GM12878 (cell line): Measurements from ENCODE around the gene OR5B2. TPM values are rescaled to one million over a fixed set of nuclear protein-coding genes. Genes with fewer than 3 reads are reported as not detected.

Experiments
- ATAC-seq: fragments of 200-7000 bp; cut with Tn5 transposase; 3 replicates; pipeline ENCODE4 v1.9.1; 2020; ENCODE audit warnings: mild to moderate bottlenecking, moderate library complexity
- BruUV-seq: library from RNA; stranded (reverse); fragments of 400-500 nt; replicated peaks from 2 replicates; lab custom pipeline; 2021; lab: Mats Ljungman, UMichigan
- CTCF ChIA-PET: fragments of 300-600 bp; sonication (Branson Sonifier 250); formaldehyde crosslinking; extraction: SDS; loops from one replicate; lab custom pipeline; 2021; ENCODE audit warnings: inconsistent platforms; lab: Yijun Ruan, JAX
- POLR2A ChIA-PET: fragments of 350-600 bp; formaldehyde crosslinking; extraction: SDS; loops from one replicate; lab custom pipeline; 2021; ENCODE audit warnings: inconsistent platforms; lab: Charles Lee
- RAD21 ChIA-PET: fragments of 300-600 bp; sonication (Branson Sonifier 250); formaldehyde crosslinking; loops from one replicate; lab custom pipeline; 2023; ENCODE audit warnings: antibody characterized with exemption; ENCODE audit not compliant: unreplicated experiment; lab: Charles Lee
- SMC1A ChIA-PET: fragments of 300-600 bp; sonication (Branson Sonifier 250); formaldehyde crosslinking; loops from one replicate; lab custom pipeline; 2023; ENCODE audit not compliant: unreplicated experiment, uncharacterized antibody; lab: Charles Lee
- DNase-seq: peaks from one replicate; pipeline ENCODE4 v3.0.0-alpha.2; 2011; ENCODE audit warnings: low read depth, low spot score
- FAIRE-seq: peaks from 3 replicates; lab custom pipeline; 2011; peaks lifted over from hg19 to GRCh38; lab: Jason Lieb, UNC
- H2AFZ ChIP-seq: 2 replicates; pipeline ENCODE4 v1.6.0; 2011; ENCODE audit warnings: low read depth, low read length, control low read depth; ENCODE audit not compliant: control insufficient read depth
- H3K27ac ChIP-seq: 2 replicates; pipeline ENCODE4 v1.5.1; 2011; ENCODE audit warnings: control low read depth; ENCODE audit not compliant: control insufficient read depth, insufficient read depth
- H3K27me3 ChIP-seq, 2 experiments: replicated peaks in 1 of 2; 2 replicates each; pipeline versions ENCODE4 v1.6.0 to v1.6.1; 2011; ENCODE audit warnings: low read length in 1 of 2; ENCODE audit not compliant: control insufficient read depth in 2 of 2, insufficient read depth in 2 of 2
- H3K36me3 ChIP-seq, 2 experiments: 2 replicates each; pipeline ENCODE4 v1.5.1; 2011; ENCODE audit warnings: low read length in 1 of 2; ENCODE audit not compliant: control insufficient read depth in 2 of 2, insufficient read depth in 2 of 2
- H3K4me1 ChIP-seq: 2 replicates; pipeline ENCODE4 v1.6.1; 2011; ENCODE audit warnings: mild to moderate bottlenecking, low read length, moderate library complexity, mixed read lengths; ENCODE audit not compliant: control insufficient read depth, insufficient read depth
- H3K4me2 ChIP-seq: 2 replicates; pipeline ENCODE4 v1.6.0; 2011; ENCODE audit warnings: control low read depth; ENCODE audit not compliant: control insufficient read depth, insufficient read depth
- H3K4me3 ChIP-seq: fragments of 200-600 bp; sonication (generic); 2 replicates; pipeline ENCODE4 v1.5.1; 2016
- H3K79me2 ChIP-seq: 2 replicates; pipeline ENCODE4 v1.6.0; 2011; ENCODE audit warnings: low read length; ENCODE audit not compliant: control insufficient read depth, insufficient read depth
- H3K9ac ChIP-seq: 2 replicates; pipeline ENCODE4 v1.8.0; 2011; ENCODE audit warnings: low read length, control low read depth, mixed read lengths; ENCODE audit not compliant: control insufficient read depth, insufficient read depth
- H3K9me3 ChIP-seq: replicated peaks from 3 replicates; pipeline ENCODE4 v1.5.1; 2011; ENCODE audit warnings: mild to moderate bottlenecking, low read length; ENCODE audit not compliant: control insufficient read depth, insufficient read depth
- H4K20me1 ChIP-seq: 2 replicates; pipeline ENCODE4 v1.6.0; 2011; ENCODE audit not compliant: control insufficient read depth, insufficient read depth
- BMI1 ChIP-seq: fragments of 450-650 bp; IDR thresholded peaks from 2 replicates; pipeline ENCODE4 v1.6.1; 2016; ENCODE audit warnings: mild to moderate bottlenecking, moderate library complexity, borderline replicate concordance
- CEBPB ChIP-seq, 2 experiments: fragments of 150-350 bp in 1 of 2; IDR thresholded peaks; 2 replicates each; pipeline ENCODE4 v1.6.1; 2012 to 2014; ENCODE audit warnings: low read depth in 2 of 2, low read length in 2 of 2, borderline replicate concordance in 1 of 2, inconsistent platforms in 1 of 2
- HSF1 ChIP-seq: fragments of 150-350 bp; IDR thresholded peaks from 2 replicates; pipeline ENCODE4 v1.6.1; 2014; ENCODE audit warnings: mild to moderate bottlenecking, low read depth, low read length
- KLF5 ChIP-seq: fragments of 450-650 bp; IDR thresholded peaks from 2 replicates; pipeline ENCODE4 v1.6.1; 2014; ENCODE audit warnings: mild to moderate bottlenecking; ENCODE audit not compliant: partially characterized antibody
- MTA3 ChIP-seq: IDR thresholded peaks from 2 replicates; pipeline ENCODE4 v1.6.1; 2012; ENCODE audit warnings: low read length, inconsistent platforms, borderline replicate concordance
- PML ChIP-seq: IDR thresholded peaks from 2 replicates; pipeline ENCODE4 v1.6.1; 2012; ENCODE audit warnings: low read length, inconsistent platforms
- POLR2AphosphoS2 ChIP-seq: IDR thresholded peaks from 2 replicates; pipeline ENCODE4 v1.6.1; 2011; ENCODE audit warnings: low read depth, mild to moderate bottlenecking, low read length, improper control_type of control experiment, moderate library complexity
- RAD21 ChIP-seq: IDR thresholded peaks from 2 replicates; pipeline ENCODE4 v1.6.1; 2011; ENCODE audit warnings: mild to moderate bottlenecking, low read depth, low read length, moderate library complexity; ENCODE audit not compliant: insufficient read depth
- RELB ChIP-seq: fragments of 450-650 bp; IDR thresholded peaks from 2 replicates; pipeline ENCODE4 v1.6.1; 2017; ENCODE audit warnings: low read depth, mild to moderate bottlenecking, moderate library complexity
- SIN3A ChIP-seq: IDR thresholded peaks from 2 replicates; pipeline ENCODE4 v1.6.1; 2012; ENCODE audit warnings: low read depth, low read length, improper control_type of control experiment
- STAT1 ChIP-seq: fragments of 450-650 bp; conservative IDR thresholded peaks from 2 replicates; pipeline ENCODE4 v1.6.1; 2014; ENCODE audit warnings: antibody characterized with exemption, mild to moderate bottlenecking
- YBX1 ChIP-seq: fragments of 450-650 bp; IDR thresholded peaks from 2 replicates; pipeline ENCODE4 v1.6.1; 2016; ENCODE audit warnings: antibody characterized with exemption
- ZNF207 ChIP-seq: fragments of 450-650 bp; IDR thresholded peaks from 2 replicates; pipeline ENCODE4 v1.6.1; 2014; ENCODE audit warnings: antibody characterized with exemption, mild to moderate bottlenecking, borderline replicate concordance
- WGBS: methylation state at CpG from one replicate; pipeline ENCODE4 v1.1.6; 2016; ENCODE audit warnings: low lambda C conversion rate; ENCODE audit not compliant: insufficient replicate concordance, insufficient coverage; ENCODE audit errors: missing lambda C conversion rate; 5-methylcytosine and 5-hydroxymethylcytosine counted together
- in situ Hi-C: fragments of 300-500 bp; cut with MboI; formaldehyde crosslinking; loops from 9 replicates; pipeline ENCODE4 v1.14.3; 2018; ENCODE audit warnings: mixed read lengths
- intact Hi-C: fragments of 100-400 bp; cut with micrococcal nuclease; formaldehyde crosslinking; loops from one replicate; pipeline ENCODE4 v1.14.2; 2022; ENCODE audit not compliant: unreplicated experiment
- polyA plus RNA-seq, 11 experiments: library from polyadenylated mRNA; depleted of rRNA in 4 of 11; unstranded in 6 of 11; stranded (reverse) in 5 of 11; fragments of >200 nt; fragmentation: Nextera tagmentation in 4 of 11; fragmentation: Illumina TruSeq in 1 of 11; extraction: Ambion mirVana in 4 of 11; extraction: Trizol in 1 of 11; gene quantifications; 1 replicate in 1 of 11; 2 replicates in 10 of 11; pipeline versions ENCODE4 v1.2.1 to v1.2.3, GENCODE V29; 2011 to 2016; ENCODE audit warnings: inconsistent platforms in 2 of 11, missing spikeins in 2 of 11, low read depth in 1 of 11
- total RNA-seq, 4 experiments: library from RNA; depleted of rRNA in 3 of 4; stranded (reverse); fragments of >200 nt in 3 of 4; fragmentation: Illumina TruSeq in 1 of 4; extraction: Trizol in 1 of 4; gene quantifications; 2 replicates each; pipeline versions ENCODE4 v1.2.1 to v1.2.3, GENCODE V29; 2013 to 2021

The OR5B2 gene
- total and polyA plus RNA-seq, 10 of the 15 experiments (the other 5 are each of a cell fraction or from before 2014, with no cell fraction given) = 0.26 TPM; not detected in 9

- no peak overlapping the region for H3K9ac ChIP-seq
- H3K9me3 ChIP-seq = no peaks in the 10 kb centered on the region; the same call in 2 of the 3 replicates
- no TSS peak for BruUV-seq
- WGBS = 24% methylated on average over 18 of the region's 18 CpGs
- no peaks in the 10 kb centered on the region for H4K20me1 ChIP-seq
- FAIRE-seq (no peak), ATAC-seq (no peak)
- POLR2A ChIA-PET = interaction anchor here (0.6 kb wide), 1 partner anchor 815 kb away, joined by 3 read pairs; no protein-coding TSS in a partner anchor
- no peak overlapping the region for H2AFZ ChIP-seq
- H3K79me2 ChIP-seq = no peaks in the 10 kb centered on the region
- intact Hi-C loops = no loop called here
- RAD21 ChIA-PET = interaction anchor here (1.1 kb wide), 1 partner anchor 118 kb away, joined by 3 read pairs; no protein-coding TSS in a partner anchor
- in situ Hi-C loops = no loop called here
- CTCF ChIA-PET = interaction anchor here (1.2 kb wide), 1 partner anchor 121 kb away, joined by 5 read pairs; no protein-coding TSS in a partner anchor
- SMC1A ChIA-PET = no interaction called here
- no peak for TF ChIP-seq PML
- no peak for TF ChIP-seq CEBPB (IDR thresholded peaks at IDR 0.05; ENCODE audit: borderline replicate concordance in 1 of 2, low read depth in 2 of 2, low read length in 2 of 2)
- TF ChIP-seq SIN3A = no peak
- TF ChIP-seq RELB = no peak
- no peak for TF ChIP-seq RAD21
- TF ChIP-seq ZNF207 = no peak
- TF ChIP-seq HSF1 = no peak
- TF ChIP-seq POLR2AphosphoS2 = no peak
- TF ChIP-seq BMI1 = no peak
- no peak for TF ChIP-seq STAT1
- no peak for TF ChIP-seq YBX1
- TF ChIP-seq MTA3 = no peak
- TF ChIP-seq KLF5 = no peak
- TF ChIP-seq, all 136 proteins: peak for 0
- Histone ChIP-seq H3K27ac (no peak overlapping the region), H3K4me3 (no peak overlapping the region), H3K4me1 (no peaks in the 10 kb centered on the region), H3K36me3 (no peaks in the 10 kb centered on the region), H3K4me2 (no peak overlapping the region), H3K27me3 (no peaks in the 10 kb centered on the region)
- no peak for DNase-seq
Measured at GRCh38 chr11:58390551-58391063, 37.3 kb downstream of the OR5B2 start.

Other genes starting within 250 kb of the OR5B2 start
Only the 7 nearest of the 12 such genes appear.
- gene OR10W1, start 159.9 kb downstream of the OR5B2 start, total RNA-seq (2014; rRNA removed) = not detected in 2 replicates
- gene OR10W1, start 159.9 kb downstream of the OR5B2 start, total RNA-seq (2014; rRNA removed; fragmentation: Illumina TruSeq; extraction: Trizol) = not detected in 2 replicates
- gene OR10W1, start 159.9 kb downstream of the OR5B2 start, total RNA-seq (2021) = not detected in 2 replicates
- gene OR10W1, start 159.9 kb downstream of the OR5B2 start, polyA plus RNA-seq (2011; rRNA removed) = not detected in 2 replicates
- gene OR10W1, start 159.9 kb downstream of the OR5B2 start, polyA plus RNA-seq (2014; fragmentation: Illumina TruSeq; extraction: Trizol) = not detected in 2 replicates
- gene OR10W1, start 159.9 kb downstream of the OR5B2 start, polyA plus RNA-seq (2014; fragmentation: Nextera tagmentation; extraction: Ambion mirVana) = not detected
- gene OR10W1, start 159.9 kb downstream of the OR5B2 start, polyA plus RNA-seq (2014; rRNA removed) = not detected in 2 replicates
- not detected for gene OR10W1, start 159.9 kb downstream of the OR5B2 start, polyA plus RNA-seq (2016; fragmentation: Nextera tagmentation; extraction: Ambion mirVana)
- gene OR5B17, start 69.1 kb downstream of the OR5B2 start, total RNA-seq (2014; rRNA removed) = not detected in 2 replicates
- gene OR5B17, start 69.1 kb downstream of the OR5B2 start, total RNA-seq (2014; rRNA removed; fragmentation: Illumina TruSeq; extraction: Trizol) = not detected in 2 replicates
- not detected in 2 replicates for gene OR5B17, start 69.1 kb downstream of the OR5B2 start, total RNA-seq (2021)
- not detected in 2 replicates for gene OR5B17, start 69.1 kb downstream of the OR5B2 start, polyA plus RNA-seq (2011; rRNA removed)
- not detected in 2 replicates for gene OR5B17, start 69.1 kb downstream of the OR5B2 start, polyA plus RNA-seq (2014; fragmentation: Illumina TruSeq; extraction: Trizol)
- gene OR5B17, start 69.1 kb downstream of the OR5B2 start, polyA plus RNA-seq (2014; fragmentation: Nextera tagmentation; extraction: Ambion mirVana) = not detected
- not detected in 2 replicates for gene OR5B17, start 69.1 kb downstream of the OR5B2 start, polyA plus RNA-seq (2014; rRNA removed)
- gene OR5B17, start 69.1 kb downstream of the OR5B2 start, polyA plus RNA-seq (2016; fragmentation: Nextera tagmentation; extraction: Ambion mirVana) = not detected
- gene OR5B3, start 21.2 kb downstream of the OR5B2 start, total RNA-seq (2014; rRNA removed) = not detected in 2 replicates
- gene OR5B3, start 21.2 kb downstream of the OR5B2 start, total RNA-seq (2014; rRNA removed; fragmentation: Illumina TruSeq; extraction: Trizol) = not detected in 2 replicates
- gene OR5B3, start 21.2 kb downstream of the OR5B2 start, total RNA-seq (2021) = not detected in 2 replicates
- gene OR5B3, start 21.2 kb downstream of the OR5B2 start, polyA plus RNA-seq (2011; rRNA removed) = not detected in 2 replicates
- gene OR5B3, start 21.2 kb downstream of the OR5B2 start, polyA plus RNA-seq (2014; fragmentation: Illumina TruSeq; extraction: Trizol) = not detected in 2 replicates
- gene OR5B3, start 21.2 kb downstream of the OR5B2 start, polyA plus RNA-seq (2014; fragmentation: Nextera tagmentation; extraction: Ambion mirVana) = not detected
- not detected in 2 replicates for gene OR5B3, start 21.2 kb downstream of the OR5B2 start, polyA plus RNA-seq (2014; rRNA removed)
- gene OR5B3, start 21.2 kb downstream of the OR5B2 start, polyA plus RNA-seq (2016; fragmentation: Nextera tagmentation; extraction: Ambion mirVana) = not detected
- gene OR5B12, start 14.1 kb upstream of the OR5B2 start, total RNA-seq (2014; rRNA removed) = not detected in 2 replicates
- gene OR5B12, start 14.1 kb upstream of the OR5B2 start, total RNA-seq (2014; rRNA removed; fragmentation: Illumina TruSeq; extraction: Trizol) = not detected in 2 replicates
- not detected in 2 replicates for gene OR5B12, start 14.1 kb upstream of the OR5B2 start, total RNA-seq (2021)
- 0.29 and 0.35 TPM in 2 replicates for gene OR5B12, start 14.1 kb upstream of the OR5B2 start, polyA plus RNA-seq (2011; rRNA removed)
- not detected in 2 replicates for gene OR5B12, start 14.1 kb upstream of the OR5B2 start, polyA plus RNA-seq (2014; fragmentation: Illumina TruSeq; extraction: Trizol)
- not detected for gene OR5B12, start 14.1 kb upstream of the OR5B2 start, polyA plus RNA-seq (2014; fragmentation: Nextera tagmentation; extraction: Ambion mirVana)
- gene OR5B12, start 14.1 kb upstream of the OR5B2 start, polyA plus RNA-seq (2014; rRNA removed) = not detected in 2 replicates
- gene OR5B12, start 14.1 kb upstream of the OR5B2 start, polyA plus RNA-seq (2016; fragmentation: Nextera tagmentation; extraction: Ambion mirVana) = not detected
- 0.11 TPM in 1 of 2 replicates, not detected in the other for gene OR5B21, start 80.0 kb upstream of the OR5B2 start, total RNA-seq (2014; rRNA removed)
- gene OR5B21, start 80.0 kb upstream of the OR5B2 start, total RNA-seq (2014; rRNA removed; fragmentation: Illumina TruSeq; extraction: Trizol) = 0.22 and 0.41 TPM in 2 replicates
- not detected in 2 replicates for gene OR5B21, start 80.0 kb upstream of the OR5B2 start, total RNA-seq (2021)
- 0.40 and 0.41 TPM in 2 replicates for gene OR5B21, start 80.0 kb upstream of the OR5B2 start, polyA plus RNA-seq (2011; rRNA removed)
- 0.22 TPM in 1 of 2 replicates, not detected in the other for gene OR5B21, start 80.0 kb upstream of the OR5B2 start, polyA plus RNA-seq (2014; fragmentation: Illumina TruSeq; extraction: Trizol)
- not detected for gene OR5B21, start 80.0 kb upstream of the OR5B2 start, polyA plus RNA-seq (2014; fragmentation: Nextera tagmentation; extraction: Ambion mirVana)
- gene OR5B21, start 80.0 kb upstream of the OR5B2 start, polyA plus RNA-seq (2014; rRNA removed) = not detected in 2 replicates
- not detected for gene OR5B21, start 80.0 kb upstream of the OR5B2 start, polyA plus RNA-seq (2016; fragmentation: Nextera tagmentation; extraction: Ambion mirVana)
- 131 and 142 TPM in 2 replicates for gene LPXN, start 147.7 kb upstream of the OR5B2 start, total RNA-seq (2014; rRNA removed)
- 189 and 193 TPM in 2 replicates for gene LPXN, start 147.7 kb upstream of the OR5B2 start, total RNA-seq (2014; rRNA removed; fragmentation: Illumina TruSeq; extraction: Trizol)
- gene LPXN, start 147.7 kb upstream of the OR5B2 start, total RNA-seq (2021) = 154 and 164 TPM in 2 replicates
- 324 and 342 TPM in 2 replicates for gene LPXN, start 147.7 kb upstream of the OR5B2 start, polyA plus RNA-seq (2011; rRNA removed)
- 349 and 479 TPM in 2 replicates for gene LPXN, start 147.7 kb upstream of the OR5B2 start, polyA plus RNA-seq (2014; fragmentation: Illumina TruSeq; extraction: Trizol)
- gene LPXN, start 147.7 kb upstream of the OR5B2 start, polyA plus RNA-seq (2014; fragmentation: Nextera tagmentation; extraction: Ambion mirVana) = 100 to 1,000 TPM; 175 to 268 TPM
- gene LPXN, start 147.7 kb upstream of the OR5B2 start, polyA plus RNA-seq (2014; rRNA removed) = 189 and 214 TPM in 2 replicates
- 100 to 1,000 TPM; 196 to 207 TPM for gene LPXN, start 147.7 kb upstream of the OR5B2 start, polyA plus RNA-seq (2016; fragmentation: Nextera tagmentation; extraction: Ambion mirVana)
- 34.8 and 40.7 TPM in 2 replicates for gene ZFP91, start 150.9 kb upstream of the OR5B2 start, total RNA-seq (2014; rRNA removed)
- 40.7 and 41.0 TPM in 2 replicates for gene ZFP91, start 150.9 kb upstream of the OR5B2 start, total RNA-seq (2014; rRNA removed; fragmentation: Illumina TruSeq; extraction: Trizol)
- gene ZFP91, start 150.9 kb upstream of the OR5B2 start, total RNA-seq (2021) = 40.7 and 41.3 TPM in 2 replicates
- gene ZFP91, start 150.9 kb upstream of the OR5B2 start, polyA plus RNA-seq (2011; rRNA removed) = 40.5 and 53.1 TPM in 2 replicates
- 54.1 and 63.7 TPM in 2 replicates for gene ZFP91, start 150.9 kb upstream of the OR5B2 start, polyA plus RNA-seq (2014; fragmentation: Illumina TruSeq; extraction: Trizol)
- gene ZFP91, start 150.9 kb upstream of the OR5B2 start, polyA plus RNA-seq (2014; fragmentation: Nextera tagmentation; extraction: Ambion mirVana) = 10 to 100 TPM; 15.6 to 21.4 TPM
- gene ZFP91, start 150.9 kb upstream of the OR5B2 start, polyA plus RNA-seq (2014; rRNA removed) = 25.7 and 28.7 TPM in 2 replicates
- 10 to 100 TPM; 12.9 to 14.3 TPM for gene ZFP91, start 150.9 kb upstream of the OR5B2 start, polyA plus RNA-seq (2016; fragmentation: Nextera tagmentation; extraction: Ambion mirVana)